Measurements from ENCODE around the gene SERPINB10. TPM values are rescaled to one million over a fixed set of nuclear protein-coding genes. Genes with fewer than 3 reads are reported as not detected.

The SERPINB10 gene
- total RNA-seq, 3 donors from 2014 or later, result 0.15 TPM; not detected in 2

GRCh38 chr18:63897072-63897471 is 10.7 kb upstream of the SERPINB10 start:
- TF ChIP-seq POLR2A (IDR thresholded peaks at IDR 0.05), result no peak
- H3K4me3 ChIP-seq, result no peak overlapping the region
- no peak for DNase-seq (ENCODE audit: low spot score in 2 of 2)
- intact Hi-C loops (cut with DNase I; ENCODE audit: low total_unique reads), result no loop called here
- H3K27ac ChIP-seq, result no peak overlapping the region
- H3K36me3 ChIP-seq, result no peaks in the 10 kb centered on the region
- H3K9me3 ChIP-seq, result no peaks in the 10 kb centered on the region
- H3K4me1 ChIP-seq, result no peaks in the 10 kb centered on the region
- H3K27me3 ChIP-seq, result no peaks in the 10 kb centered on the region

- Histone ChIP-seq H3K27ac (no peak overlapping the region), H3K4me1 (no peaks in the 10 kb centered on the region), H3K36me3 (no peaks in the 10 kb centered on the region), H3K4me3 (no peak overlapping the region), H3K9me3 (no peaks in the 10 kb centered on the region), H3K27me3 (no peaks in the 10 kb centered on the region)
- intact Hi-C loops (cut with DNase I; ENCODE audit: low total_unique reads), result no loop called here
- TF ChIP-seq POLR2AphosphoS5 (IDR thresholded peaks at IDR 0.05) (no peak), POLR2A (IDR thresholded peaks at IDR 0.05) (no peak)
- TF ChIP-seq, protein P1, sequence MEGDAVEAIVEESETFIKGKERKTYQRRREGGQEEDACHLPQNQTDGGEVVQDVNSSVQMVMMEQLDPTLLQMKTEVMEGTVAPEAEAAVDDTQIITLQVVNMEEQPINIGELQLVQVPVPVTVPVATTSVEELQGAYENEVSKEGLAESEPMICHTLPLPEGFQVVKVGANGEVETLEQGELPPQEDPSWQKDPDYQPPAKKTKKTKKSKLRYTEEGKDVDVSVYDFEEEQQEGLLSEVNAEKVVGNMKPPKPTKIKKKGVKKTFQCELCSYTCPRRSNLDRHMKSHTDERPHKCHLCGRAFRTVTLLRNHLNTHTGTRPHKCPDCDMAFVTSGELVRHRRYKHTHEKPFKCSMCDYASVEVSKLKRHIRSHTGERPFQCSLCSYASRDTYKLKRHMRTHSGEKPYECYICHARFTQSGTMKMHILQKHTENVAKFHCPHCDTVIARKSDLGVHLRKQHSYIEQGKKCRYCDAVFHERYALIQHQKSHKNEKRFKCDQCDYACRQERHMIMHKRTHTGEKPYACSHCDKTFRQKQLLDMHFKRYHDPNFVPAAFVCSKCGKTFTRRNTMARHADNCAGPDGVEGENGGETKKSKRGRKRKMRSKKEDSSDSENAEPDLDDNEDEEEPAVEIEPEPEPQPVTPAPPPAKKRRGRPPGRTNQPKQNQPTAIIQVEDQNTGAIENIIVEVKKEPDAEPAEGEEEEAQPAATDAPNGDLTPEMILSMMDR (IDR thresholded peaks at IDR 0.05), result no peak
- DNase-seq (ENCODE audit: low spot score in 2 of 2), result no peak
Measured at GRCh38 chr18:63899206-63899605, 8.6 kb upstream of the SERPINB10 start.

DNA sequence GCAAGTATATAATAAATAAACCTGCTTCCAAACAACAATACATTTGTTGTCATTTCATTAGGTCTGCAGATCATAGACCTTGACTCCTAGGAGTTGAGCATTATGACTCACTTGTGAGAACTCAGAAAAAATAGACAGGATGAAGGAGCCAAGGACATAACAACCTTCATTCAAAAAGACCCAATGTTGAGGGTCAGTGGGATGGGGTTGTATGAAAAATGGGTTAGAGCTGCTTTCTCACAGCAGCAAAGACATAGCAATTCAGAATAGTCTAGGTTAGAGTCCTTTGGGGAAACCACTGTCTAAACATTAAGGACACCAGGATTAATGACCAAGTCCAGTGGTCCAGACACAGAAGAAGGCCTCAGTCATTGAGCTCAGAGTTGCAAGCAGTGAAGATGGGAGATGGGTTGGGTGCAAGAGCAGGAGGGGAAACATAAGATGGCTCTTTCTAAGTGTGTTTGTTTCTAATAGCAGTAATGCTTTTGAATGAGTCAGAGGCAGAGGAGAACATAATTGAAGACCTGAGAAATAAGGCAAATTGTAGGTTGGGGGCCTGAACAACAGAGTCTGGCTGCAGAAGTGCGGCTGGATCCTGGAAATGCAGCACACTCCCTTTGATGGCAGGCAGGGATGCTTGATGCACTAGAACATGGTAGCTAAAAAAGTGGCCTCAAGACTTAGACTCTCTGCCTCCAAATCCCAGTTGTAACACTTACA is 3.7 kb upstream of the SERPINB10 start:
- no peak overlapping the region for H3K4me3 ChIP-seq
- no peak overlapping the region for H3K27ac ChIP-seq
- intact Hi-C loops (cut with DNase I; ENCODE audit: low total_unique reads), result no loop called here
- no peaks in the 10 kb centered on the region for H3K4me1 ChIP-seq
- DNase-seq (ENCODE audit: low spot score in 2 of 2), result no peak
- no peaks in the 10 kb centered on the region for H3K9me3 ChIP-seq
- H3K36me3 ChIP-seq, result no peaks in the 10 kb centered on the region
- no peak for TF ChIP-seq POLR2AphosphoS5 (IDR thresholded peaks at IDR 0.05)
- TF ChIP-seq, protein P1 (IDR thresholded peaks at IDR 0.05), result no peak
- no peaks in the 10 kb centered on the region for H3K27me3 ChIP-seq

- H3K27ac ChIP-seq, result no peak overlapping the region
- H3K4me3 ChIP-seq, result no peak overlapping the region
- no peaks in the 10 kb centered on the region for H3K27me3 ChIP-seq
- intact Hi-C loops (cut with DNase I; ENCODE audit: low total_unique reads), result no loop called here
- DNase-seq (ENCODE audit: low spot score in 2 of 2), result no peak
- H3K4me1 ChIP-seq, result no peaks in the 10 kb centered on the region
- TF ChIP-seq POLR2A (IDR thresholded peaks at IDR 0.05) (no peak), POLR2AphosphoS5 (IDR thresholded peaks at IDR 0.05) (no peak)
- TF ChIP-seq, protein P1 (IDR thresholded peaks at IDR 0.05), result no peak
- H3K36me3 ChIP-seq, result no peaks in the 10 kb centered on the region
- no peaks in the 10 kb centered on the region for H3K9me3 ChIP-seq
Measured at GRCh38 chr18:63904694-63905093, 3.1 kb upstream of the SERPINB10 start.

DNA sequence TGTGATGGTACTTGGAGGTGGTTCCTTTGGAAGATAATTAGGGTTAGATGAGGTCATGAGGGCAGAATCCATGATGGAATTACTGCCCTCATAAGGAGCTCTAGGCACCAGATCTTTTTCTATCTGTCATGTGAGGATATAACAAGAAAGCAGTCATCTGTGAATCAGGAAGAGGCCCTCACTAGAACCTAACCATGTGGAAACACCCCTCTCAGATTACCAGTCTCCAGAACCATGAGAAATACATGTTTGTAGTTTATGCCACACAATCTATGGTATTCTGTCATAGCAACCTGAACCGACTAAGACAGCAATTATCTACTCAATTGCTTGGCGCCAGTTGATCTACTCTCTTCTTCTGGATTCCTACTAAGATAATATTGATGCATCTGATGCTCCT is 2.4 kb upstream of the SERPINB10 start:
- intact Hi-C loops (cut with DNase I; ENCODE audit: low total_unique reads), result no loop called here
- TF ChIP-seq POLR2AphosphoS5 (IDR thresholded peaks at IDR 0.05) (no peak), POLR2A (IDR thresholded peaks at IDR 0.05) (no peak)
- TF ChIP-seq, protein P1 (IDR thresholded peaks at IDR 0.05), result no peak
- H3K36me3 ChIP-seq, result no peaks in the 10 kb centered on the region
- H3K4me3 ChIP-seq, result no peak overlapping the region
- H3K27me3 ChIP-seq, result no peaks in the 10 kb centered on the region
- H3K4me1 ChIP-seq, result no peaks in the 10 kb centered on the region
- no peaks in the 10 kb centered on the region for H3K9me3 ChIP-seq
- DNase-seq (ENCODE audit: low spot score in 2 of 2), result no peak
- H3K27ac ChIP-seq, result no peak overlapping the region
